HepG2 (cell line): Measurements from ENCODE around the gene DDN. TPM values are rescaled to one million over a fixed set of nuclear protein-coding genes. Genes with fewer than 3 reads are reported as not detected.

ENCODE experiments used
- ELF4 ChIP-seq: sonication (generic); formaldehyde crosslinking; IDR thresholded peaks from 2 replicates; pipeline ENCODE4 v1.5.0; 2020; ENCODE audit warnings: missing genetic modification reagents, mild to moderate bottlenecking, moderate library complexity, borderline replicate concordance
- MEF2D ChIP-seq: sonication (generic); formaldehyde crosslinking; IDR thresholded peaks from 2 replicates; pipeline ENCODE4 v1.5.1; 2020; ENCODE audit warnings: mild to moderate bottlenecking, missing genetic modification reagents
- NFE2 ChIP-seq: sonication (generic); formaldehyde crosslinking; IDR thresholded peaks from 2 replicates; pipeline ENCODE4 v1.4.0; 2020; ENCODE audit warnings: missing genetic modification reagents
- RBFOX2 ChIP-seq: fragments of 200-400 bp; formaldehyde crosslinking; IDR thresholded peaks from 2 replicates; pipeline ENCODE4 v1.6.1; 2017; ENCODE audit warnings: low read depth, mild to moderate bottlenecking, low read length
- SAP130 ChIP-seq: IDR thresholded peaks from 2 replicates; pipeline ENCODE4 v1.6.1; 2016; ENCODE audit warnings: low read depth
- ZFYVE20 ChIP-seq: sonication (generic); formaldehyde crosslinking; IDR thresholded peaks from 2 replicates; pipeline ENCODE4 v1.8.0; 2023; ENCODE audit warnings: low read depth, mild to moderate bottlenecking, moderate library complexity, missing genetic modification reagents, borderline replicate concordance
- ZXDC ChIP-seq: sonication (generic); formaldehyde crosslinking; IDR thresholded peaks from 2 replicates; pipeline ENCODE4 v1.5.0; 2020; ENCODE audit warnings: mild to moderate bottlenecking, missing genetic modification reagents
- polyA plus RNA-seq, 8 experiments: library from polyadenylated mRNA; depleted of rRNA in 3 of 8; stranded (reverse) in 7 of 8; unstranded in 1 of 8; fragments of >200 nt; fragmentation: Illumina TruSeq in 4 of 8; extraction: Trizol in 4 of 8; gene quantifications; 2 replicates each; pipeline versions ENCODE4 v1.2.1 to v1.2.3, GENCODE V29; 2011 to 2016; ENCODE audit warnings: low read depth in 4 of 8, missing spikeins in 1 of 8, mixed read lengths in 1 of 8; ENCODE audit not compliant: insufficient read depth in 1 of 8
- total RNA-seq, 5 experiments: library from RNA; depleted of rRNA; stranded (reverse); fragments of >200 nt; fragmentation: Illumina TruSeq; extraction: Trizol; gene quantifications; 2 replicates each; pipeline ENCODE4 v1.2.3, GENCODE V29; 2016; ENCODE audit warnings: low read depth in 1 of 5
- TF ChIP-seq, protein P1 (sequence below): sonication (generic); formaldehyde crosslinking; IDR thresholded peaks from 2 replicates; pipeline ENCODE4 v1.5.1; 2020; ENCODE audit warnings: missing genetic modification reagents, mild to moderate bottlenecking, borderline replicate concordance
- TF ChIP-seq, protein P2 (sequence below): sonication (generic); formaldehyde crosslinking; IDR thresholded peaks from 2 replicates; pipeline ENCODE4 v1.8.0; 2023; ENCODE audit warnings: mild to moderate bottlenecking, missing genetic modification reagents
- TF ChIP-seq, protein P3 (sequence below): sonication (generic); formaldehyde crosslinking; IDR thresholded peaks from 2 replicates; pipeline ENCODE4 v1.4.0; 2020; ENCODE audit warnings: missing genetic modification reagents, low read depth, mild to moderate bottlenecking, borderline replicate concordance

DDN gene
- total and polyA plus RNA-seq, 2 of the 13 experiments (the other 11 are each of a cell fraction or from before 2014, with no cell fraction given): 0.24 to 0.53 TPM

GRCh38 chr12:48957141-48958048 lies 41.8 kb downstream of the DDN start, which contains the start of gene ARF3 (continued):
- TF ChIP-seq ELF4 (CRISPR knock-in tag) (no peak; the same call in 1 of the 2 replicates), NFE2 (CRISPR knock-in tag) (no peak), MEF2D (CRISPR knock-in tag) (peak; percentile 78), ZXDC (no peak), ZFYVE20 (CRISPR knock-in tag) (no peak), RBFOX2 (peak; percentile 89), SAP130 (CRISPR knock-in tag) (peak; percentile 86)
- TF ChIP-seq, protein P1, sequence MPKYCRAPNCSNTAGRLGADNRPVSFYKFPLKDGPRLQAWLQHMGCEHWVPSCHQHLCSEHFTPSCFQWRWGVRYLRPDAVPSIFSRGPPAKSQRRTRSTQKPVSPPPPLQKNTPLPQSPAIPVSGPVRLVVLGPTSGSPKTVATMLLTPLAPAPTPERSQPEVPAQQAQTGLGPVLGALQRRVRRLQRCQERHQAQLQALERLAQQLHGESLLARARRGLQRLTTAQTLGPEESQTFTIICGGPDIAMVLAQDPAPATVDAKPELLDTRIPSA: no peak
- TF ChIP-seq, protein P2, sequence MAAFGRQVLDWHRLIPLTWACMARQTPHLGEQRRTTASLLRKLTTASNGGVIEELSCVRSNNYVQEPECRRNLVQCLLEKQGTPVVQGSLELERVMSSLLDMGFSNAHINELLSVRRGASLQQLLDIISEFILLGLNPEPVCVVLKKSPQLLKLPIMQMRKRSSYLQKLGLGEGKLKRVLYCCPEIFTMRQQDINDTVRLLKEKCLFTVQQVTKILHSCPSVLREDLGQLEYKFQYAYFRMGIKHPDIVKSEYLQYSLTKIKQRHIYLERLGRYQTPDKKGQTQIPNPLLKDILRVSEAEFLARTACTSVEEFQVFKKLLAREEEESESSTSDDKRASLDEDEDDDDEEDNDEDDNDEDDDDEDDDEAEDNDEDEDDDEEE: 0 out of 2 replicates have a peak, but pooled peaks have one; percentile 28
- TF ChIP-seq, protein P3, sequence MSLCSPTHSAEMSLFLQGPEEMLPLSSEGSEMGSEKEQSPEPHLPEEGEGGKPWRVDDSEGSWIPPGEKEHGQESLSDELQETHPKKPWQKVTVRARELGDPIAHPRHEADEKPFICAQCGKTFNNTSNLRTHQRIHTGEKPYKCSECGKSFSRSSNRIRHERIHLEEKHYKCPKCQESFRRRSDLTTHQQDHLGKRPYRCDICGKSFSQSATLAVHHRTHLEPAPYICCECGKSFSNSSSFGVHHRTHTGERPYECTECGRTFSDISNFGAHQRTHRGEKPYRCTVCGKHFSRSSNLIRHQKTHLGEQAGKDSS (CRISPR knock-in tag): no peak
